ENCODE results near the gene INSL3.

INSL3 gene, protein sequence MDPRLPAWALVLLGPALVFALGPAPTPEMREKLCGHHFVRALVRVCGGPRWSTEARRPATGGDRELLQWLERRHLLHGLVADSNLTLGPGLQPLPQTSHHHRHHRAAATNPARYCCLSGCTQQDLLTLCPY

DNA sequence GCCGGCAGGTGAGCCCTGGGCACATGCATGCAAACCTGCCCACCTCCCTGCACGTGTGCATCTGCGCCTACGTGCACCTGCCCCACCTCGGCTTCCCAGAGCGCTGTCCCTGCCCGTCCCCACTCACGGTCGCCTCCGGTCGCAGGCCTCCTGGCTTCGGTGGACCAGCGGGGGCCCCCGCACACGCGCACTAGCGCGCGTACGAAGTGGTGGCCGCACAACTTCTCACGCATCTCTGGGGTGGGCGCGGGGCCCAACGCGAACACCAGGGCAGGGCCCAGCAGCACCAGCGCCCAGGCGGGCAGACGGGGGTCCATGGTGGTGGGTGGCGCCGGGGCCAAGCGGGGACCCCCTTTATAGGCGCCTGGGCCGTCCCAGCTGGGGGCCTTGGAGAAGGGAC, at the start of gene INSL3:
Gene INSL3, minus strand, starts transcription at position 330 of the 400 bp plus-strand sequence. Its CDS starts 13 bp downstream, at position 317.
- DNase-seq, result no peak

DNA sequence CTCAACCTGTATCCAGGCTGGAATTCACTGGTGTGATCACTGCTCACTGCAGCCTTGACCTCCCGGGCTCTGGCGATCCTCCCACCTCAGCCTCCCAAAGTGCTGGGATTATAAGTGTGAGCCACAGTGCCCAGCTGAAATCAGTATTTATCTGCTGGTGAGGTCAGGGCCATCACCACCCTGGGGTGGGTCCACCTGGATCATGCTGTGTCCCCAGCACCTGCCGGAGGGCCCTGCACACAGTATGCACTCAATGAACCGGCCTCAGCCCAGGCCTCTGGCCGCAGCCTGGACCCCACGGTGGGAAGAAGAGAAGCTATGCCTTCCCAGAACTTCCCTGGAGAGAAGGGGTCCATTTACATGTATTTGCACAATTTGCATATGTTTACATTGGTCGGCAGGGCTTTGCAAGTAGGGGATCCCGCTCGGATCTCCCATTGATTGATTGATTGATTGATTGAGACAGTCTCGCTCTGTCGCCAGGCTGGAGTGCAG, 47.8 kb upstream of the INSL3 start:
- DNase-seq, result no peak

DNA sequence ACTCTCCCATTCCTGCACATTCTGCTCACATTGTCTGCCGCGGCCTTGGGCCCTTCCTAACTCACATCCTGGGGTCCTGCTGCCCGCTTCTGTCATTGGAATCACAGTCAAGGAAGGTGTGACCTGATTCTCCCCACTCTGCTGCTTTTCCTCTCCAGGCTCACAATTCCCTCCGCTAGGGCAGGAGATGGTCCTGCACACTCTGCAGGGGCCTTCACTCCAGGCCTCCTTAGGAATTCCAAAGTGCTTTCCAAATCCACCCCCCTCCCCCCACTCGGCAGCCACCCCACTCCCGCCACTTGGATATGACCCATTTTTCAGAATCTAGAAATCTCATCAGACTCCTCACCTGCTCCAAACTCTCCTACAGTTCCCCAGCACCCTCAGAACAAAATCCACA, 47.4 kb upstream of the INSL3 start:
- DNase-seq, result no peak

DNA sequence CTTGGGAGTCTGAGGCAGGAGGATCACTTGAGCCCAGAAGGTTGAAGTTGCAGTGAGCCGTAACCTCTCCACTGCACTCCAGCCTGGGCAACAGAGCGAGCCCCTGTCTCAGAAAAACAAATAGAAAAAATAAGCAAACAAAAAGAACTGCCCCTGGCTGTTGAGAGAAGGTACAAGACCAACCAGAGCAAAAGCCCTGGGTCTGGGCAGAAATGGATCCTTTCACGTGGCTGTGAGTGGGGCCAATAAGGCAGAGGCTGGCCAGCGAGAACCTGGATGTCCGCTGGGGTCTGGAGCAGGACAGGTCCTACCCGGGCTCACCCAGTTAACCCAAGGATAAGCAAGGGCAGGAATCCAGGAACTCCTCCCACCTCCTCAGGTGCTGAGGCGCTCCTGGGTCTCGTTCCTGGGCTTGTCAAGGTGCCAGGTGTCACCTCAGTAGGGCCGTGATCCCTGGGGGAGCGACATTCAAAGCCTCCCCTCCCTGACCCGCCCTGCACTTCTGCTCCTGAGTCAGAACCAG, 45.7 kb upstream of the INSL3 start:
- no peak for DNase-seq

DNA sequence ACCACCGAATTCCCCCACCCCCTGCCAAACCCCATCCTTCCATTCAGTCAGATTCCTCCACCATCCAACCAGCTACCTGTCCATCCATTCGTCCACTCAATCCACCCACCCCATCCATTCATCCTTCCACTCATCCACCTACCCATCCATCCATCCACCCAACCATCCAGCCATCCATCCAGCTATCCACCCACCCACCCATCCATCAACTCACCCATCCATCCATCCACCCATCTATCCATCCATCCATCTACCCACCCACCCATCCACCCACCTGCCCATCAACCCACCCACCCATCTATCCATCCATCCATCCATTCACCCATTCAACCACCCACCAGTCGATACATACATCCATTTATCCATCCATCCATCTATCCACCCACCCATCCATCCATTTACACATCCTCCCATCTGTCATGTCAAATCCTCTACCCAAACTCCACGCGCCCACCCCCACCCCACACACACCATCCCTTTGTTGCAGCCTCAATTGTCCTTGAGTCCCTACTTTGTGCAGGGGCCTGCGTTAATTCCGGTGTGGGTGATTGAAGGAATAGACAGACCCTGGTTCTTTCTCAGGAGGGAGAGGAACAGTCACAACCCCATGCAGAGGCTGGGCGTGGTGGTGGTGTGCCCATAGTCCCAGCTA, 45.1 kb upstream of the INSL3 start:
- no peak for DNase-seq

DNA sequence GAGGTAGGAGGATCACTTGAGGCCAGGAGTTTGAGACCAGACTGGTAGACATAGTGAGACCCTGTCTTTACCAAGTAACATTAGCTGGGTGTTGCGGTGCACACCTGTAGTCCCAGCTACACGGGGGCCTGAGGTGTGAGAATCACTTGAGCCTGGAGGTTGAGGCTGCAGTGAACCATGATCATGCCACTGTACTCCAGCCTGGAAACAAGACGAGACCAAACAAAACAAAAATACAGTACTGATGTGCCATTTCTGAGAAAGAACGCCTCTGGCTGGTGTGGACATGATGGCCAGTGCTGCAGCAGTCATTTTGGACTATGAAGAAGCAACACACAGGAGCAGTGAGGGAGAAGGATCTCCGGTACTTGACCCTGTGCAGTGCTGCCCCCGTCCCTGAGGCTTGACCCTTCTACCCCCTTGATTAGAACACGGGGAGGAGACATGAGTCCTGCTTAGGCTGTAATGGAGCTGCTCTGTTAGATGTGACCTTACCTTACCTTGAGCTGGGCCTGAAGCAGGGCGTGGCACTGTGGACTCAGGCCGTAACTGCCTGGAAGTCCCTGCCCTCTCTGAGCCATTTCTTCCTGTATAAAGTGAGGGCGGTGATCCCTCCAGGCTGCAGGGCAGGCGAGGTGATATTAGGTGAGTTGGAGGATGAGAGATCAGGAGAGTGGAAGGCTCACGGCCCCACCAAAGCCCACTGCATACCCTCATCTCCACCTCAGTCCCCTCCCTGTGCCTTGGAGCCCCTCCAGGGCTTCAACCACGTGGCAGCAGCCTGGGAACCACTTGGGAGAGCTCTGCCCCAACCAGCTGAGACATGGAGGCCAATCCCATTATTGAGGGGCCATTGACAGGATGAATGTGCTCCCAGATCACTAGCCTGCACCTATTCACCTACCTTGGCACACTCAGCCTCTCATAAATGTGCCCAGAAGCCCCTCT, 44.3 kb upstream of the INSL3 start:
- DNase-seq, result no peak

DNA sequence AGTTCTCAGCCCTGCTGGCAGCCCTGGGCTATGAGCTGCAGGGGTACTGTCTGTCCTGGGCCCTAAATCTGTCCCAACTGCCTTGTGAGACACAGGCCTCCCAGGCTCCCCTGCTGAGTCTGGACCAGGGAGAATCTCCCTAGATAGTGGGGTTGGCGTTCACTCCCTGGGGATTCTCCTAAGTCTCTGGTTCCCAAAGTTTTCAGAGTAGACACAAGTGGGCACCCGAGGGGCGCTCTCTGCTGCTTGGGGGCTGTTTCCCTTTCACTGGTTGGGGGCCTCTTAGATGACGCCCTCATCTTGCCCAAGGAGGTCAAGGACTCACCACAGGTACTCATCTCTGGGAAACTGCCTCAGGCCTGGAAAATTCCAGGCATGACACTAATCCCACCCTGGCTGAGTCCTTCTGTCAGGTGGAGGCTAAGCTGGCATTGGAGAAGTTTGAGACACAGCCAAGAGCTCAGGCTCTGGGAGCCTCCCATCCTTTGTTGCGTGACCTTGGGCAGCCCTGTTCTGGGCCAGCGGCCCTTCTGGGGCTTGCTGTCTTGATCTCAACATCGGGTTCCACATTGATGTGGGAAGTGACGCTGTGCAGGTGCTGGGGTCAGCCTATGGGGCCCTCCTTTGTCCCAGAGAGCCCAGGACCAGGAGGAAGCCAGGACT, 42.3 kb upstream of the INSL3 start:
- no peak for DNase-seq

DNA sequence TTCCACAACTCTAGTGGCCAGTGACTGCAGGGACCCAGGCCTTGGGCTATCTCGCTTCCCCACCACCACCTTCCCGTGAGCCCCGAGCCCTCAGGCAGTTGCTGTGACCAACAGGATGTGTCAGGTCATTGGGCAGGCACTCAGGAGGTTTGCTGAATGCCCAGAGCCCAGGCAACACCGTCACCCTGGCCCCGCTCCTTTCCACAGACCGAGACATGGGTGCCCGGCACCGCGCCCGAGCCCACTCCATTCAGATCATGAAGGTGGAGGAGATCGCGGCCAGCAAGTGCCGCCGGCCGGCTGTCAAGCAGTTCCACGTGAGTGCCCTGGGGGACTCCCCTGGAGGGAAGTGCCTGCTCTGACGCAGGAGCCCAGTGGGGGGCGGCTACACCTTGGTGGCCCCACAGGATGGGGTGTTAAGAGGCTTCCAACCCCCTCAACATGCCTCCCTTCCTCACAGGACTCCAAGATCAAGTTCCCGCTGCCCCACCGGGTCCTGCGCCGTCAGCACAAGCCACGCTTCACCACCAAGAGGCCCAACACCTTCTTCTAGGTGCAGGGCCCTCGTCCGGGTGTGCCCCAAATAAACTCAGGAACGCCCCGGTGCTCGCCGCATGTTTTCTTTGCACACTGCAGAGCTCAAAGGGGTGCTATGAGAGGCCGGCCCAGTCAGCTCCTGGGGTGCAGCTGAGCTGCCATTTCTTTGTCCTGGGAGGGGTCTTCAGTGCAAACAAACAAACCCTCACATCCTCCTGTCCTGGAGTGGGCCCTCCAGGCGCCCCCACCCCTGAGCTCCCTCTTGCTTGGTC, 41.6 kb upstream of the INSL3 start:
- DNase-seq, result no peak

DNA sequence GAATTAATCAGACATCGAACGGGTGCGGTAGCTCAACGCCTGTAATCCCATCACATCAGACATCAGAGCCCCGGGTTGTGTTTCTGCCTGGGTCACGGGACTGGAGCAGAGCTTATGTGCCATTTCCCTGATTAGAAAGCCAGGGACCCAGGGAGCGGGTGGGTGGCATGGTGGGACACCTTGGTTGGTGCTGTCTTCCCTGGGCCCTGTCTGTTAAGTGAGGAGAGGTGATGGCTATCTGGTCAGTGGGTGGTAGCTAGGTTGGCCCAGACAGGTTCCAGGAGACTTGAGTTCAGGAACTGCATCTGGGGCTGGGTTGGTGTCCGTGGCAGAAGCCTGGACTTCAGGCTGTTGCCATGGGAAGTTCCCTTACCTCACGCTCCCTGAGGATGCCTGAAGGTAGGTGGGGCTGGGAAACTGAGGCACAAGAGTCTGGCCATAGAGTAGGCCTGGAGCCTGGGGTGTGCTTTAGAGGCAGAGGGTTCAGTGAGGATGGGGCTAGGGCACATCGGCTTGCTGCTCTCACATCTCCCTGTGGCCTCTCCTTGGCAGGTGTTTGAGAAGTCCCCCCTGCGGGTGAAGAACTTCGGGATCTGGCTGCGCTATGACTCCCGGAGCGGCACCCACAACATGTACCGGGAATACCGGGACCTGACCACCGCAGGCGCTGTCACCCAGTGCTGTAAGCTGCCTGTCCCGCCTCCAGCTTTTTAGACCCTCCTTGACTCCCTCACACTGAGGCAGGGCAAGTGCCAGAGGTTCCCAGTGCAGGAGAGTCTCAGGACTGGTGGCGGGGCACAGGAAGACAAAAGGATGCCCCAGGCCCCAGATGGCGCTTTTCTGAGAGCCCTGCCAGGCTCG, 40.5 kb upstream of the INSL3 start:
- no peak for DNase-seq

DNA sequence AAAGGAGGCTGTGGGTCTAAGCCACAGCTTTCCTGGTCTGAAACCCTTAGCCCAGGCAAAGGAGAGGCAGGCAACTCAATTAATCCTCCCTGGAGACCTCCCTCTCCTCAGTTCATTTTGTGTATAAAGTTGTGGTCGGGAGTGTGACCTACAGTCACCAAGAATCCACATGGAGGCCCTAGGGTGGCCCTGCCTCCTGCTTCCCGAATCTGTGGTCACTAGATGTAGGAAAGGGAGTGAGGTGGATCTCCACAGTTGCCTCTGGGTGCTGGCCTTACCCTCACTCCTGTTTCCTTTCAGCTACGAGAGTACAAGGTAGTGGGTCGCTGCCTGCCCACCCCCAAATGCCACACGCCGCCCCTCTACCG, 39.7 kb upstream of the INSL3 start:
- no peak for DNase-seq

DNA sequence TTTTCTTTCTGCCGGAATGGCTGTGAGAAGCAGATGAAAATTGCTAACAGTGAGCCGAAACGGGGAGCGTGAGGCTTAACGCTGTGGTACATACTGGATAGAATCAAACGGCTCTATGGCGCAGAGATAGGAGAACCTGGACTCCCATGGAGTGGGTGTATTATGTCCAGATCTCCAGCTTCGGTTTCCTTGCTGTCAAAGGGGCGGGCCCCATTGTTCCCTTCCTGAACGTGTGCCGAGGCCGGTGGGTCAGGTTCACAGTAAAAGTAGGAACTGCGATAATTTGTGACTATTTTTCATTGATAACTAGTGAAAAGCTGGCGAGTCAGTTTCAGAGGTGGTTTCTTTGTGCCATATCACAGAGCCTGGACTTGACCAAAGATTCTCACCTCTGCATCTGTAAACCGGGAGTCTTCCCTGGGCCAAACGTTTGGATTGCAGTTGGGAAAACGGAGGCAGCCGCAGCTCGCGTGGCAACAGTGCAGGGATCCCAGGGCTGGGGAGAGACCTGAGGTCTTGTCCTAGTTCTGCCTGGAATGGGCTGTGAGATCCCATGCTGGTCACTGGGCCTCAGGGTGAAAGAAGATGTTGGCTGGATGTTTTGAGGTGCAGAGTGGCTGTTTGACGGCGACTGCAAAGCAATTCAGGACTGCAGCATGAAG, 39.1 kb upstream of the INSL3 start:
- DNase-seq, result no peak

DNA sequence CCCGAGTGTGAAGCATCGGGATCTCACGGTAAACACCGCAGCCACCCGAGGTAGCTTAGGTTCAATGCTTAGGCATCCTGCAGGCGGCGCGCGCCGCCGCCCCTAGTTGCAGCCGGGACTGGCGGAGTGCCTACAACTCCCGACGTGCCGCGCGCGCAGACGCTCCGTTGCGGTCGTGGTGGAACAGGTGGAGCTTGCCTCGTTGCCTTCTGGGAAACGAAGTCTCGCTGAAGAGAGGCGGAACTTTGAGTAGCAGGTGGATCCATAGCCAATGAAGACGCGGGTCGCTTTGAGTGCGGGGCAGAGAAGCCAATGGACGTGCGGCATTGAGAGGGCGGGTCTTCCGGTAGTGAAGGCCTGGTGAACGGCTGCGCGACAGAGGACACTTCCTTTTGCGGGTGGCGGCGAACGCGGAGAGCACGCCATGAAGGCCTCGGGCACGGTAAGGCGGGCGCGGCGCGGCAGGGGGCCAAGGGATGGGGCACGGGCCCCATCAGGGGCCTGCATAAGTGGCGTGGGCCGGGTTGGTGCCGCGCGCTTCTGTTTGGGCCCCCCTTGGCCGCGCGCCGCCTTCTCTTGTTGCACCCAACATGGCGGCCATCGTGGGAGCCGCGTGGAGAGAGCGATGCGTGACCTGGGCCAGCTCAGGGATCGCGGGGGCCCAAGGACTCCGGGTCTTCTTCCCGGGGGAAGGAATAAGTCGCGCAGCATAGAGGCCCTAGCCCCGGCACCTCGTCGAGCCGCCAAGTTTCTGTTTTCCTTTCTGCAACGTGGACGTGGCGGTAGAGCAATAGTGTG, 38.4 kb upstream of the INSL3 start, which contains the start of gene RPL18A:
Gene RPL18A, plus strand, starts transcription at position 378 of the 798 bp plus-strand sequence. Its CDS starts 47 bp downstream, at position 425.
- peak; percentile 44 for DNase-seq

DNA sequence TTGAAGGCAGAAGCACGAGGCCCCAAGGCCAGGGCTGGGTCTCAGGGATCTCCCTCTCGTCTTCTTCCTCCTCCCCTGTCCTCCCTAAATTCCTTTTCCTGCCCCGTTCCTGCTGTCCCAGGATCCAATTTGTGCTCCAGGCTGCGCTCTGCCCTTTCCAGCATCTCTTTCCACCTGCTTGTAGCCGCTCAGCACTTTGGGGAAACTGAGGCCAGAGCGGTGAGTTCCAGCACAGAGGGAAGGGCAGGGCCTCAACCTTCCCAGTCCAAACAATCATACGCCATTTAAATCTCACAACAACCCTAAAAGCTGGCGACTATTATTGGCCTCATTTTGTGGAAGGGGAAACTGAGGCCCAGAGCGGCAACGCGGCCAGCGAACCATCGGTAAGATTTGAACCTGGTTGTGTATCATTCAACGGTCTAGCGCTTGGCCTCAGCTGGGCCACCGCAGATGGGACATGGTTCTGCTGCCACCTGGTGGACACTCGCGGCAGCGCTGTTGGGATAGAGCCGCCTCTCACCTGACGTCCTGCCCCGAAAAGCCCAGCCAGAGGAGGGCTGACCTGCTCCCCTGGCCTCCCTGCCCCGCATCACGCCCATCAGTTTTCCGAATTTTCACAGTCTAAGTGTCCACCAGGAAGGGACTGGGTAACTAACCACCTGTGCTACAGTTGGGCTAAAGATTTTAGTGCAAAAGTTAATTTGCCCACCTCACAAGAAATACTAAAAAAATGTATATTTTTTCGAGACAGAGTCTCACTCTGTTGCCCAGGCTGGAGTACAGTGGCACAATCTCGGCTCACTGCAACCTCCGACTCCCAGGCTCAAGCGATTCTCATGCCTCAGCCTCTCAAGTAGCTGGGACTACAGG, 34.2 kb upstream of the INSL3 start:
- DNase-seq, result no peak

DNA sequence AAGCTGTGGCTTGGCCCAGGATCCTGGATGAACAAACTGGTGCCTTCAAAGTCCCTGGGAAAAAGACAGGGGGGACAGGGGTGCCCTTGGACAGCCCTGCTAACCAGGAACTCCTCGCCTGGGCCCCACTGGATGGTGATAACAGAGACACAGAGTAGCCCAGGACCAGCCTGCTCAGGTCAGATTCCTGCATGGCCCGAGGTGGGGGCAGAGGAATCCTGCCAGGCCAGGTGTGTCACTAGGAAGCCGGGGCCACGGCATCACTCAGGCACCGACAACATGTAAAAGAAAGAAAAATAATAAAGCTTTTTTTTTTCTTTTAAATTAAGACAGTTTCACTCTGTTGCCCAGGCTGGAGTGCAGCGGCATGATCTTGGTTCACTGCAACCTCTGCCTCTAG, 32.7 kb upstream of the INSL3 start:
- no peak for DNase-seq

DNA sequence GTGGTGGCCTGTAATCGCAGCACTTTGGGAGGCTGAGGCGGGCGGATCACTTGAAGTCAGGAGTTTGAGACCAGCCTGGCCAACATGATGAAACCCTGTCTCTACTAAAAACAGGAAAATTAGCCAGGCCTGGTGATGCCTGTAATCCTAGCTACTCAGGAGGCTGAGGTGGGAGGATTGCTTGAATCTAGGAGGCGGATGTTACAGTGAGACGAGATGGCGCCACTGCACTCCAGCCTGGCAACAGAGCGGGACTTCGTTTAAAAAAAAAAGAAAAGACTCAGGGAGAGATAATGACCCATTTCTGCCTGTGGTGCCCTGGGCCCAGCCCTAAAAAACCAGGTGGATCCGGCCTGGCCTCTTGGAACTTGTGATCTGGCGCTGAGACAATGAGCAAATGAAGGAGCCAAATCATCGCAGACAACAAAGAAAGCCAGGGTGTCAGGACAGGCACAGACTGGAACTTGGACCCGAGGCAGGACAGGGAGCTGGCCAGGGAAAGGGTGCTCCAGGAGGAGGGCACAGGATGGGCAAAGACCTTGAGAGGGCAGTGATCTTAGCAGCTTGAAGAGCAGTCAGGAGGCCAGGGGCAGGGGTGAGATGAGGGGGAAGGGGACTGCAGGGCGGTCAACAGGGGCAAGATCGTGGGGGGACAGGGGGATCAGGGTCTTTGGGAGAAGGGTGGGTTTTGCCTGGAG, 27.4 kb upstream of the INSL3 start:
- no peak for DNase-seq

DNA sequence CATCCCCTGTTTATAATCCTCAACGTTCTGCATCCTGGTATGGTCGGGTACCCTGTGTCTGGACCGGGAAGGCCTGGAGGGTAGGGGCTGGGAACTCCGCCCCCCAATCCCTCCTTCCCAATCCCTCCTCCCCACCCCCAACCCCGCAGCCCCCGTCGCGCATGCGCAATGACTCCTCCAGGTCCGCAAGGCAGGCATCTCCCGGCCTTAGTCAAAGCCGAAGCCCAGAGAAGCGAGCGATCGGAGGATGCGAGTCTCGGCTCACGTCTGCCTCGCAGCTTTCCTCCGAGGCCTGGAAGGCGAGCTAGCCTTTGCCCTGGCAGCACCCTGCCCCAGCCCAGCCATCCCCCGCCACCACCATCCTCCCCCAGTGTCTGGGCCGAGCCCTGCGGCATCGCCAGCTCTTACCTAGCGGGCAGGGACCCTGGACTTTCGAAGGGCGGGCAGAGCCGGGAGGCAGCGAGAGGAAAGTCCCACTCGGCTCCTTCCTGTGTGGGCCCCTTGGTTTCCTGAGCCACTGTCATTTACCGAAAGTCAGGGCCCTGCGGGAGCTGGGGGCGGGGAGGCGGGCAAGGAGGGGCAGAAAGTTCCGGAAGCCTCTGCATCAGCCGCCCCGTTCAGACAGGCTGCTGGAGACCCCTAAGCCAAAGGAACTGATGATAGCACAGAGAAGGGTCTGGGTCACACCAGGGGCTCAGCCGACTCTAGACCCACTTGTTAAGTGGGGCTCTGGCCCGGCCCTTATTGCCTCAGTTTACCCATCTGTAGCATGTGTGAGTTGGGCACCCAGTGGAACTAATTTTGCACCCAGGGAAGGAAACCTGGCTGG, 26.4 kb upstream of the INSL3 start, which contains the start of gene JAK3:
Gene JAK3, minus strand, starts transcription at position 445 of the 829 bp plus-strand sequence. CDS start 3,565 bp downstream, outside the sequence.
- DNase-seq, result no peak

DNA sequence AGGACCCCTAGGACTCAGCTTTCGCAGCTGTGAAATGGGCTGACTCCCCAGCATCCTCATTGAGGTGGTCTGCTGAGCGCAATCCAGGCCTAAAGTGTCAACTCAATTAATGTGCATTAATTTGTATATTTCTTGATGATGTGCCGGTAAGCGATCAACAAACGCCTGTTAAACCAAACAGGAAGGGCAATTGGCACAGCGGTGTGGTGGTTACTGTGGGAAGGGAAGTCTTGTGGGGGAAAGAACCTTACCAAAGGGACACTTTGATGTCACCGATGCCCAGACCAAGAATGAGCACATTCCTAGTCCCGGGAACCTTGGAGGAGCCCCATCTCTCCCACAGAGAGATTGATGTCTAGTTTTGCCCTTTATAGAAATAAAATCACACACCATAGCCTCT, 24.8 kb upstream of the INSL3 start:
- DNase-seq, result no peak

Measured in cortex of kidney (tissue), 1 donor.